Activated naive CD8-positive, alpha-beta T cell (primary cell): ENCODE measurements around the gene BRCC3.

Experiments used
- H3K27ac Mint-ChIP-seq: one replicate; pipeline ENCODE4 v1.8.0; 2021; ENCODE audit warnings: mixed read lengths
- H3K27me3 Mint-ChIP-seq: one replicate; pipeline ENCODE4 v1.8.0; 2021; ENCODE audit warnings: mixed read lengths
- H3K36me3 Mint-ChIP-seq: one replicate; pipeline ENCODE4 v1.8.0; 2021; ENCODE audit warnings: mixed read lengths
- H3K4me1 Mint-ChIP-seq: one replicate; pipeline ENCODE4 v1.8.0; 2021; ENCODE audit warnings: low read depth, mixed read lengths
- H3K4me3 Mint-ChIP-seq: one replicate; pipeline ENCODE4 v1.8.0; 2021; ENCODE audit warnings: mild to moderate bottlenecking, mixed read lengths
- H3K9me3 Mint-ChIP-seq: one replicate; pipeline ENCODE4 v1.8.0; 2021; ENCODE audit warnings: low read depth, mixed read lengths

The BRCC3 gene

DNA sequence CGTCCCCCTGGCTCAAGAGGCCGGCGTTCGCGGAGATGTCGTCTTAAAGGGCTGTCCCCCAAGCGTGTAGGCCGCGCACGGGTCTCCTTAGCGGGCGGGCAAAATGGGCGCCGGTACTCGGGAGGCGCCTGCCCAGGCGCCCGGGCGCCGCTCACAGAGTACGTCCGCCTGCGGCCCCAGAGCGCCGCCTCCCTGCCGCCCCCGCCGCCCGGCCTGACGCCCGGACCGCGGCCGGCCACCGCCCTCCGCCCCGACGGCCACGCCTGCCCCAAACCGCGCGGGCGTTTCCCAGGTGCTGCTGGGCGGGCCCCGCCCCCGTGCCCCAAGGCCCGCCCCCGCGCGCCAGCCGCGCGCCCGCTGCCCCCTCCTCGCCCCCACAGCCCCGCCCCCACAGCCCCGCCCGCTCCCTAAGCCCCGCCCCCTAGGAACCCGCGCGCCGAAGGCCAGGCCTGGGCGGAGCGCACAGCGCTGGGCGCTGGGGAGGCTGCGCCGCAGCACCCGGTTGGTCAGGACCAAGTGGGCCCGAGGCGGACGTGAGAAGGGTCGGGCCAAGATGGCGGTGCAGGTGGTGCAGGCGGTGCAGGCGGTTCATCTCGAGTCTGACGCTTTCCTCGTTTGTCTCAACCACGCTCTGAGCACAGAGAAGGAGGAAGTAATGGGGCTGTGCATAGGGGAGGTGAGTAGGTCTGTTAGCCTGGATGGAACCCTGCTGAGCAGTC lies at the start of gene BRCC3, which contains the start of the genes CMC4 and MTCP1:
BRCC3 (plus strand) TSS at position 534 of the 719 bp plus-strand sequence; CDS start at position 554, 20 bp downstream.
CMC4 (minus strand) TSS at position 162 of the 719 bp plus-strand sequence. CDS start 7,113 bp downstream, outside the sequence.
MTCP1 (minus strand) TSS at position 162 of the 719 bp plus-strand sequence. CDS start 5,126 bp downstream, outside the sequence.
- Mint-ChIP-seq H3K27me3 (no peaks in the 10 kb centered on the region), H3K36me3 (peaks cover 3% of the 10 kb centered on the region), H3K4me1 (peaks cover 54% of the 10 kb centered on the region), H3K9me3 (no peaks in the 10 kb centered on the region), H3K4me3 (peak within 1 kb of the TSS; percentile 93), H3K27ac (peak within 1 kb of the TSS; percentile 94)

- H3K27ac Mint-ChIP-seq, result no peak within 1 kb of the TSS
- H3K4me1 Mint-ChIP-seq, result peaks cover 3% of the 10 kb centered on the region
- H3K27me3 Mint-ChIP-seq, result no peaks in the 10 kb centered on the region
- H3K9me3 Mint-ChIP-seq, result no peaks in the 10 kb centered on the region
- H3K36me3 Mint-ChIP-seq, result no peaks in the 10 kb centered on the region
- no peak within 1 kb of the TSS for H3K4me3 Mint-ChIP-seq
Observed at GRCh38 chrX:155022585-155022984, 48.7 kb upstream of the BRCC3 start, which contains the start of gene F8. F8 (minus strand) TSS chrX:155022723; CDS start chrX:155022552, 171 bp downstream.

DNA sequence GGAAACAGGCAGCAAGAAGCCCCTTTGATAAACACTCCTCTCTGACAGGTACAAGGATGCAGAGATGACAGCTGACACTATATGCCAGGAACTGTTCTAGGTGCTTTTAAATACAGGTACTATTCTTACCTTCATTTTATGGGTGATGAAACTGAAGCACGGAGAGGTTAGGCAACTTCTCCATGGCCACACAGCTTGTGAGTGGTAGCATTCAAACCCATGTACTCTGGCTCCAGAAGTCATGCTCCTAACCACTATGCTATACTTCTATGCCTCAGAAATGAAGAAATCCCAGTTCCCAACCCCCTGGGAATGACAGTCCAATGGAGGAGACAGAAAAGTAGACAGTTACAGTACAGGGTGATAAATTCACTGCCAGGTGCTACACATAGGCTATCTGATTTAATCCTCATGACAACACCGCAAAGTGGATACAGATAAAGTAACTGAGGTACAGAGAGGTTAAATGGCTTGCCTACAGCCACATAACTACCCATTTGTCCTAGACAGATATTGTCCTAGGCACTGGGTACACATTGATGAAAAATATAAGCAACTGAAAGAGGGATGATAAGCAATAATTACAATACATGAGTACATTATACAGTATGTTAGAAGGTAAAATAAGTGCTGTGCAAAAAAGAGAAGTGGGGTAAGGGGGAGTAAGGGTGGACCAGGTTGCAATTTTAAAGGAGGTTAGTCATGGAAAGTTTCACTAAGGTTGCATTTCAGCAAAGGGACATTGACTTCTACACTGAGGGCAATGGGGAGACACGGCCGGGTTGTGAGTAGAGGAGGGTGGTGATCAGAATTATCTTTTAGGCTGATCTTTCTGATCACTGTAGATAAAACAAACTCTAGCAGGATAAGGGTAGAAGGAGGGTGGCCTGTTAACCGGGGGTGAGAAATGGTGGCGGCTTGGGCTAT lies 47.1 kb upstream of the BRCC3 start:
- Mint-ChIP-seq H3K9me3 (no peaks in the 10 kb centered on the region), H3K4me3 (peak overlapping the region; percentile 52), H3K27me3 (no peaks in the 10 kb centered on the region), H3K4me1 (peaks cover 13% of the 10 kb centered on the region), H3K36me3 (peaks cover 3% of the 10 kb centered on the region), H3K27ac (no peak overlapping the region)

GRCh38 chrX:155026420-155026726 lies 44.9 kb upstream of the BRCC3 start:
- Mint-ChIP-seq H3K27me3 (no peaks in the 10 kb centered on the region), H3K36me3 (peaks cover 3% of the 10 kb centered on the region), H3K4me3 (peak overlapping the region; percentile 78), H3K27ac (peak overlapping the region; percentile 69), H3K4me1 (peaks cover 22% of the 10 kb centered on the region), H3K9me3 (no peaks in the 10 kb centered on the region)

GRCh38 chrX:155026727-155027508 lies 44.4 kb upstream of the BRCC3 start, which contains the start of gene FUNDC2:
FUNDC2 (plus strand) TSS chrX:155026844; CDS start chrX:155026939, 95 bp downstream.
- Mint-ChIP-seq H3K9me3 (no peaks in the 10 kb centered on the region), H3K27me3 (no peaks in the 10 kb centered on the region), H3K36me3 (peaks cover 3% of the 10 kb centered on the region), H3K4me1 (peaks cover 25% of the 10 kb centered on the region), H3K27ac (peak within 1 kb of the TSS; percentile 96), H3K4me3 (peak within 1 kb of the TSS; percentile 93)

- Mint-ChIP-seq H3K4me1 (peaks cover 25% of the 10 kb centered on the region), H3K4me3 (peak overlapping the region; percentile 93), H3K36me3 (peaks cover 3% of the 10 kb centered on the region), H3K9me3 (no peaks in the 10 kb centered on the region), H3K27me3 (no peaks in the 10 kb centered on the region), H3K27ac (peak overlapping the region; percentile 96)
Observed at GRCh38 chrX:155027509-155028066, 43.7 kb upstream of the BRCC3 start.

- peak overlapping the region; percentile 93 for H3K4me3 Mint-ChIP-seq
- no peaks in the 10 kb centered on the region for H3K27me3 Mint-ChIP-seq
Observed at GRCh38 chrX:155028129-155028528, 43.2 kb upstream of the BRCC3 start.

GRCh38 chrX:155028877-155029291 lies 42.4 kb upstream of the BRCC3 start:
- peak overlapping the region; percentile 93 for H3K4me3 Mint-ChIP-seq
- H3K27me3 Mint-ChIP-seq, result no peaks in the 10 kb centered on the region
- H3K27ac Mint-ChIP-seq, result peak overlapping the region; percentile 34
- H3K4me1 Mint-ChIP-seq, result peaks cover 29% of the 10 kb centered on the region
- peaks cover 3% of the 10 kb centered on the region for H3K36me3 Mint-ChIP-seq
- H3K9me3 Mint-ChIP-seq, result no peaks in the 10 kb centered on the region

More at GRCh38 chrX:155028129-155028528, 43.2 kb upstream of the BRCC3 start:
- Mint-ChIP-seq H3K27ac (peak overlapping the region; percentile 96), H3K4me1 (peaks cover 25% of the 10 kb centered on the region), H3K36me3 (peaks cover 3% of the 10 kb centered on the region), H3K9me3 (no peaks in the 10 kb centered on the region)

- peaks cover 35% of the 10 kb centered on the region for H3K4me1 Mint-ChIP-seq
- peaks cover 16% of the 10 kb centered on the region for H3K36me3 Mint-ChIP-seq
- H3K27ac Mint-ChIP-seq, result no peak overlapping the region
- H3K27me3 Mint-ChIP-seq, result no peaks in the 10 kb centered on the region
- H3K9me3 Mint-ChIP-seq, result no peaks in the 10 kb centered on the region
- no peak overlapping the region for H3K4me3 Mint-ChIP-seq
Observed at GRCh38 chrX:155031657-155032056, 39.7 kb upstream of the BRCC3 start.

DNA sequence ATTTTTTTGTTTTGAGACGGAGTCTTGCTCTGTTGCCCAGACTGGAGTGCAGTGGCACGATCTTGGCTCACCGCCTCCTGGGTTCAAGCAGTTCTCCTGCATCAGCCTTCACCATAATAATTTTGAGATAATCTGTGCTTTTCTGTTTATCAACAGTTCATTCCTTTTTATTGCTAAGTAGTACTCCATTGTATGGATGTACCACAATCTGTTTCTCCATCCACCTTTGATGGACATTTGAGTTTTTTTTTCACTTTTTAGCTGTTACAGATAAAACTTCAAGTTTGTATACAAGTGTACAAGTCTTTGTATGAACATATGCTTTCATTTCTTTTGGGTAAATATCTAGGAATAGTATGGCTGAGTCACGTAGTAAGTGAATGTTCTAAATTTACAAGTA lies 35.6 kb upstream of the BRCC3 start:
- Mint-ChIP-seq H3K36me3 (peaks cover 15% of the 10 kb centered on the region), H3K27ac (no peak overlapping the region), H3K27me3 (no peaks in the 10 kb centered on the region), H3K4me1 (peaks cover 42% of the 10 kb centered on the region), H3K9me3 (no peaks in the 10 kb centered on the region), H3K4me3 (no peak overlapping the region)

- Mint-ChIP-seq H3K36me3 (peaks cover 3% of the 10 kb centered on the region), H3K9me3 (no peaks in the 10 kb centered on the region), H3K4me3 (no peak overlapping the region), H3K27me3 (no peaks in the 10 kb centered on the region), H3K4me1 (peaks cover 34% of the 10 kb centered on the region), H3K27ac (no peak overlapping the region)
Observed at GRCh38 chrX:155046129-155046810, 25.0 kb upstream of the BRCC3 start.

- no peak overlapping the region for H3K4me3 Mint-ChIP-seq
- peaks cover 3% of the 10 kb centered on the region for H3K36me3 Mint-ChIP-seq
- no peak overlapping the region for H3K27ac Mint-ChIP-seq
- H3K27me3 Mint-ChIP-seq, result no peaks in the 10 kb centered on the region
- H3K9me3 Mint-ChIP-seq, result no peaks in the 10 kb centered on the region
- H3K4me1 Mint-ChIP-seq, result peaks cover 40% of the 10 kb centered on the region
Observed at GRCh38 chrX:155046811-155047528, 24.3 kb upstream of the BRCC3 start.

DNA sequence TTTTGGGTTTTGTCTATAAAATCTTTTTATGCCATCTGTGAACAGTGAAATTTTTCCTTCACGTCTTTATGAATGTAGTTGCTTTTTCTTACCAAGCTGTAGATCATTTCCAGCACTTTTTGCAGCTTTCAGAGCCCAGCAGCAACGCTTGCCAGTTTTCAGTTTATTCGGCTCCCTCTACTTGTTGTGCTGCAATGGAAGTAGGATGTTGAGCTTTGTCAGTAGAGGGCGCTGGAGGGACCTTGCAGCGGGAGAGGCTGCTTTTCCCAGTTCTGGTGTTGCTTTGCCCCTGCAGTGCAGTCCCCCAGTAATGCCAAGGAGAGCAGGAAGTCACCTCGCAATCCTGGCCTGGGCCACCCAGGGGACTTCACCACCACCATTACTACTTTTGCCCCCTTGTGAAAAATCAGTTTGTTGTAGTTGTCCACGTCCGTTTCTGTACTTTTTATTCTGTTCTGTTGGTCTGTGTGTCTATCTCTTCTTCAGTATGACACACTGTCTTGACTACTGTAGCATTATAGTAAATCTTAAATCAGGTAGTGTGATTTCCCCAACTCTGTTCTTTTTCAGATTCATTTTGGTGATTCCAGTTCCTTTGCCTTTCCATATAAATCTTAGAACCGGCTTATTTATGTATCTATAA lies 22.2 kb upstream of the BRCC3 start:
- Mint-ChIP-seq H3K36me3 (peaks cover 3% of the 10 kb centered on the region), H3K4me3 (no peak overlapping the region), H3K4me1 (peaks cover 39% of the 10 kb centered on the region), H3K27ac (peak overlapping the region; percentile 59), H3K27me3 (no peaks in the 10 kb centered on the region), H3K9me3 (no peaks in the 10 kb centered on the region)
